ENCODE data around the gene MAGI2.

MAGI2 gene

GRCh38 chr7:79425665-79426064, 27.8 kb downstream of the MAGI2 start:
- ATAC-seq (ENCODE audit: insufficient read depth, low read depth) = no peak
- DNase-seq = no peak
- no peak overlapping the region for H3K27ac ChIP-seq (ENCODE audit: low read length)
- no peak overlapping the region for H2AFZ ChIP-seq (ENCODE audit: low read depth, low read length)
- no peaks in the 10 kb centered on the region for H3K9me3 ChIP-seq (ENCODE audit: insufficient read depth, low read length, severe bottlenecking)
- H3K4me2 ChIP-seq (ENCODE audit: insufficient read depth, low read length) = no peak overlapping the region
- H3K79me2 ChIP-seq (ENCODE audit: insufficient read depth, low read length) = no peaks in the 10 kb centered on the region
- no peaks in the 10 kb centered on the region for H3K36me3 ChIP-seq (ENCODE audit: insufficient read depth, low read length)
- no peak overlapping the region for H3K4me3 ChIP-seq (ENCODE audit: low read depth in 1 of 2, low read length in 2 of 2)
- no peaks in the 10 kb centered on the region for H3K4me1 ChIP-seq (ENCODE audit: insufficient read depth, low read length)
- H4K20me1 ChIP-seq (ENCODE audit: insufficient read depth, low read length) = no peaks in the 10 kb centered on the region
- no peak overlapping the region for H3K9ac ChIP-seq (ENCODE audit: low read depth, low read length)
- TF ChIP-seq EZH2 (IDR thresholded peaks at IDR 0.05; ENCODE audit: borderline replicate concordance, low read depth, low read length, severe bottlenecking) = no peak
- no peak for TF ChIP-seq CTCF (IDR thresholded peaks at IDR 0.05; ENCODE audit: borderline replicate concordance, extremely low read depth, low read length, poor library complexity, severe bottlenecking)
- H3K27me3 ChIP-seq (ENCODE audit: insufficient read depth, low read length, poor library complexity) = no peaks in the 10 kb centered on the region

GRCh38 chr7:79421751-79422150, 31.7 kb downstream of the MAGI2 start:
- Histone ChIP-seq H2AFZ (ENCODE audit: low read depth, low read length) (no peak overlapping the region), H3K4me2 (ENCODE audit: insufficient read depth, low read length) (no peak overlapping the region)
- no peak for DNase-seq

GRCh38 chr7:79420464-79420863, 33.0 kb downstream of the MAGI2 start:
- Histone ChIP-seq H3K4me2 (ENCODE audit: insufficient read depth, low read length) (no peak overlapping the region), H3K36me3 (ENCODE audit: insufficient read depth, low read length) (no peaks in the 10 kb centered on the region), H3K9ac (ENCODE audit: low read depth, low read length) (no peak overlapping the region), H3K27me3 (ENCODE audit: insufficient read depth, low read length, poor library complexity) (no peaks in the 10 kb centered on the region), H3K4me1 (ENCODE audit: insufficient read depth, low read length) (no peaks in the 10 kb centered on the region), H3K79me2 (ENCODE audit: insufficient read depth, low read length) (no peaks in the 10 kb centered on the region), H3K4me3 (ENCODE audit: low read depth in 1 of 2, low read length in 2 of 2) (no peak overlapping the region), H3K9me3 (ENCODE audit: insufficient read depth, low read length, severe bottlenecking) (no peaks in the 10 kb centered on the region), H4K20me1 (ENCODE audit: insufficient read depth, low read length) (no peaks in the 10 kb centered on the region), H3K27ac (ENCODE audit: low read length) (no peak overlapping the region), H2AFZ (ENCODE audit: low read depth, low read length) (no peak overlapping the region)
- ATAC-seq (ENCODE audit: insufficient read depth, low read depth) (no peak), DNase-seq (no peak)
- no peak for TF ChIP-seq CTCF (IDR thresholded peaks at IDR 0.05; ENCODE audit: borderline replicate concordance, extremely low read depth, low read length, poor library complexity, severe bottlenecking)
- TF ChIP-seq EZH2 (IDR thresholded peaks at IDR 0.05; ENCODE audit: borderline replicate concordance, low read depth, low read length, severe bottlenecking) = no peak

More at GRCh38 chr7:79421751-79422150, 31.7 kb downstream of the MAGI2 start:
- Histone ChIP-seq H3K4me1 (ENCODE audit: insufficient read depth, low read length) (no peaks in the 10 kb centered on the region), H3K27ac (ENCODE audit: low read length) (no peak overlapping the region), H3K36me3 (ENCODE audit: insufficient read depth, low read length) (no peaks in the 10 kb centered on the region), H3K4me3 (ENCODE audit: low read depth in 1 of 2, low read length in 2 of 2) (no peak overlapping the region), H3K9me3 (ENCODE audit: insufficient read depth, low read length, severe bottlenecking) (no peaks in the 10 kb centered on the region), H3K9ac (ENCODE audit: low read depth, low read length) (no peak overlapping the region), H3K79me2 (ENCODE audit: insufficient read depth, low read length) (no peaks in the 10 kb centered on the region), H3K27me3 (ENCODE audit: insufficient read depth, low read length, poor library complexity) (no peaks in the 10 kb centered on the region), H4K20me1 (ENCODE audit: insufficient read depth, low read length) (no peaks in the 10 kb centered on the region)
- no peak for TF ChIP-seq CTCF (IDR thresholded peaks at IDR 0.05; ENCODE audit: borderline replicate concordance, extremely low read depth, low read length, poor library complexity, severe bottlenecking)
- no peak for TF ChIP-seq EZH2 (IDR thresholded peaks at IDR 0.05; ENCODE audit: borderline replicate concordance, low read depth, low read length, severe bottlenecking)
- no peak for ATAC-seq (ENCODE audit: insufficient read depth, low read depth)

GRCh38 chr7:79414910-79415309, 38.6 kb downstream of the MAGI2 start:
- no peak for DNase-seq
- Histone ChIP-seq H4K20me1 (ENCODE audit: insufficient read depth, low read length) (no peaks in the 10 kb centered on the region), H3K79me2 (ENCODE audit: insufficient read depth, low read length) (no peaks in the 10 kb centered on the region), H3K27ac (ENCODE audit: low read length) (no peak overlapping the region), H3K27me3 (ENCODE audit: insufficient read depth, low read length, poor library complexity) (no peaks in the 10 kb centered on the region), H3K9me3 (ENCODE audit: insufficient read depth, low read length, severe bottlenecking) (no peaks in the 10 kb centered on the region), H3K36me3 (ENCODE audit: insufficient read depth, low read length) (no peaks in the 10 kb centered on the region), H3K4me3 (ENCODE audit: low read depth in 1 of 2, low read length in 2 of 2) (no peak overlapping the region), H3K9ac (ENCODE audit: low read depth, low read length) (no peak overlapping the region), H3K4me2 (ENCODE audit: insufficient read depth, low read length) (no peak overlapping the region), H3K4me1 (ENCODE audit: insufficient read depth, low read length) (no peaks in the 10 kb centered on the region), H2AFZ (ENCODE audit: low read depth, low read length) (no peak overlapping the region)
- TF ChIP-seq CTCF (IDR thresholded peaks at IDR 0.05; ENCODE audit: borderline replicate concordance, extremely low read depth, low read length, poor library complexity, severe bottlenecking) (no peak), EZH2 (IDR thresholded peaks at IDR 0.05; ENCODE audit: borderline replicate concordance, low read depth, low read length, severe bottlenecking) (no peak)
- ATAC-seq (ENCODE audit: insufficient read depth, low read depth) = no peak

Measured in DND-41 (cell line).